Subcutaneous abdominal adipose tissue (tissue), 5 donors: ENCODE data around the gene CALB2.

Source experiments
- H3K27ac ChIP-seq: one replicate; pipeline ENCODE4 v1.7.0; 2013; ENCODE audit warnings: low read depth, mild to moderate bottlenecking, inconsistent platforms, low read length, moderate library complexity
- H3K27me3 ChIP-seq, 5 donors: one replicate each; pipeline ENCODE4 v1.7.0; 2013; ENCODE audit warnings: low read length in 5 of 5, inconsistent platforms in 1 of 5; ENCODE audit not compliant: control insufficient read depth in 5 of 5, insufficient read depth in 4 of 5
- H3K36me3 ChIP-seq, 5 donors: one replicate each; pipeline ENCODE4 v1.7.0; 2013; ENCODE audit warnings: low read length in 5 of 5; ENCODE audit not compliant: control insufficient read depth in 5 of 5, insufficient read depth in 5 of 5
- H3K4me1 ChIP-seq, 5 donors: one replicate each; pipeline ENCODE4 v1.7.0; 2013; ENCODE audit warnings: low read length in 5 of 5, mild to moderate bottlenecking in 3 of 5, moderate library complexity in 1 of 5; ENCODE audit not compliant: control insufficient read depth in 5 of 5, insufficient read depth in 5 of 5
- H3K4me3 ChIP-seq, 5 donors: one replicate each; pipeline ENCODE4 v1.7.0; 2013; ENCODE audit warnings: low read length in 5 of 5, low read depth in 1 of 5
- H3K9ac ChIP-seq, 5 donors: one replicate each; pipeline ENCODE4 v1.7.0; 2013; ENCODE audit warnings: low read length in 5 of 5, mild to moderate bottlenecking in 4 of 5, moderate library complexity in 3 of 5
- H3K9me3 ChIP-seq, 5 donors: one replicate each; pipeline ENCODE4 v1.7.0; 2013; ENCODE audit warnings: low read length in 5 of 5; ENCODE audit not compliant: control insufficient read depth in 5 of 5
- donor health status: healthy.
- donor health status: healthy.
- donor health status: healthy.
- donor health status: healthy.
- donor health status: healthy.

The CALB2 gene

GRCh38 chr16:71380831-71381230 lies 22.3 kb downstream of the CALB2 start:
- peaks cover 0 to 5% (median 0%) of the 10 kb centered on the region in 5 donors for H3K4me1 ChIP-seq
- H3K9me3 ChIP-seq = no peaks in the 10 kb centered on the region
- no peak overlapping the region for H3K9ac ChIP-seq
- H3K36me3 ChIP-seq = peaks cover 0 to 48% (median 44%) of the 10 kb centered on the region in 5 donors
- no peak overlapping the region for H3K4me3 ChIP-seq
- H3K27ac ChIP-seq = no peak overlapping the region
- H3K27me3 ChIP-seq = peaks cover 0 to 5% (median 3%) of the 10 kb centered on the region in 5 donors

GRCh38 chr16:71383054-71383773 lies 24.7 kb downstream of the CALB2 start:
- Histone ChIP-seq H3K4me3 (no peak overlapping the region), H3K27ac (no peak overlapping the region), H3K4me1 (peaks cover 0 to 5% (median 0%) of the 10 kb centered on the region in 5 donors), H3K9ac (no peak overlapping the region), H3K27me3 (peaks cover 0 to 5% (median 3%) of the 10 kb centered on the region in 5 donors), H3K36me3 (peaks cover 2 to 31% (median 27%) of the 10 kb centered on the region in 5 donors), H3K9me3 (no peaks in the 10 kb centered on the region)

GRCh38 chr16:71384073-71384724 lies 25.7 kb downstream of the CALB2 start:
- Histone ChIP-seq H3K4me3 (no peak overlapping the region), H3K9me3 (no peaks in the 10 kb centered on the region), H3K9ac (no peak overlapping the region), H3K27ac (no peak overlapping the region), H3K27me3 (peaks cover 0 to 5% (median 3%) of the 10 kb centered on the region in 5 donors), H3K36me3 (peaks cover 2 to 28% (median 26%) of the 10 kb centered on the region in 5 donors), H3K4me1 (peaks cover 0 to 5% (median 0%) of the 10 kb centered on the region in 5 donors)

- H3K27ac ChIP-seq = no peak overlapping the region
- H3K36me3 ChIP-seq = peaks cover 2 to 39% (median 37%) of the 10 kb centered on the region in 5 donors
- peaks cover 0 to 5% (median 0%) of the 10 kb centered on the region in 5 donors for H3K4me1 ChIP-seq
- H3K27me3 ChIP-seq = peaks cover 0 to 5% (median 3%) of the 10 kb centered on the region in 5 donors
- H3K9me3 ChIP-seq = no peaks in the 10 kb centered on the region
- H3K4me3 ChIP-seq = no peak overlapping the region
- H3K9ac ChIP-seq = no peak overlapping the region
Measured at GRCh38 chr16:71387045-71387871, 28.7 kb downstream of the CALB2 start.

GRCh38 chr16:71389330-71389729 lies 30.8 kb downstream of the CALB2 start:
- peaks cover 2 to 26% (median 24%) of the 10 kb centered on the region in 5 donors for H3K36me3 ChIP-seq
- H3K9ac ChIP-seq = no peak overlapping the region
- no peaks in the 10 kb centered on the region for H3K9me3 ChIP-seq
- H3K4me3 ChIP-seq = no peak overlapping the region
- H3K27ac ChIP-seq = no peak overlapping the region
- peaks cover 0 to 5% (median 3%) of the 10 kb centered on the region in 5 donors for H3K27me3 ChIP-seq
- H3K4me1 ChIP-seq = no peaks in the 10 kb centered on the region

GRCh38 chr16:71396594-71396993 lies 38.1 kb downstream of the CALB2 start:
- Histone ChIP-seq H3K4me3 (no peak overlapping the region), H3K9me3 (no peaks in the 10 kb centered on the region), H3K9ac (no peak overlapping the region), H3K27me3 (no peaks in the 10 kb centered on the region), H3K27ac (no peak overlapping the region), H3K36me3 (no peaks in the 10 kb centered on the region), H3K4me1 (no peaks in the 10 kb centered on the region)

GRCh38 chr16:71399801-71400563 lies 41.5 kb downstream of the CALB2 start:
- no peaks in the 10 kb centered on the region for H3K36me3 ChIP-seq
- H3K9ac ChIP-seq = no peak overlapping the region
- H3K4me3 ChIP-seq = no peak overlapping the region
- H3K9me3 ChIP-seq = peaks cover 0 to 3% (median 0%) of the 10 kb centered on the region in 5 donors
- H3K27me3 ChIP-seq = peaks cover 5 to 10% (median 7%) of the 10 kb centered on the region in 5 donors
- H3K27ac ChIP-seq = no peak overlapping the region
- no peaks in the 10 kb centered on the region for H3K4me1 ChIP-seq

- H3K4me1 ChIP-seq = no peaks in the 10 kb centered on the region
- no peaks in the 10 kb centered on the region for H3K36me3 ChIP-seq
- no peak overlapping the region for H3K4me3 ChIP-seq
- H3K9me3 ChIP-seq = peaks cover 0 to 3% (median 0%) of the 10 kb centered on the region in 5 donors
- no peak overlapping the region for H3K9ac ChIP-seq
- peaks cover 5 to 12% (median 7%) of the 10 kb centered on the region in 5 donors for H3K27me3 ChIP-seq
- no peak overlapping the region for H3K27ac ChIP-seq
Measured at GRCh38 chr16:71402007-71402406, 43.5 kb downstream of the CALB2 start.

- Histone ChIP-seq H3K4me1 (no peaks in the 10 kb centered on the region), H3K27ac (no peak overlapping the region), H3K36me3 (no peaks in the 10 kb centered on the region), H3K4me3 (no peak overlapping the region), H3K9ac (no peak overlapping the region), H3K9me3 (peaks cover 0 to 3% (median 0%) of the 10 kb centered on the region in 5 donors), H3K27me3 (peaks cover 5 to 12% (median 7%) of the 10 kb centered on the region in 5 donors)
Measured at GRCh38 chr16:71402674-71403073, 44.2 kb downstream of the CALB2 start.
